Measurements from ENCODE around the gene SEPHS1. TPM values are rescaled to one million over a fixed set of nuclear protein-coding genes. Genes with fewer than 3 reads are reported as not detected.
"Not testable (repeated sequence)": the region's sequence is repeated elsewhere in the genome, so short reads cannot be mapped to it uniquely, and the experiment has no call there.

Gene SEPHS1, protein sequence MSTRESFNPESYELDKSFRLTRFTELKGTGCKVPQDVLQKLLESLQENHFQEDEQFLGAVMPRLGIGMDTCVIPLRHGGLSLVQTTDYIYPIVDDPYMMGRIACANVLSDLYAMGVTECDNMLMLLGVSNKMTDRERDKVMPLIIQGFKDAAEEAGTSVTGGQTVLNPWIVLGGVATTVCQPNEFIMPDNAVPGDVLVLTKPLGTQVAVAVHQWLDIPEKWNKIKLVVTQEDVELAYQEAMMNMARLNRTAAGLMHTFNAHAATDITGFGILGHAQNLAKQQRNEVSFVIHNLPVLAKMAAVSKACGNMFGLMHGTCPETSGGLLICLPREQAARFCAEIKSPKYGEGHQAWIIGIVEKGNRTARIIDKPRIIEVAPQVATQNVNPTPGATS
- 34.5 and 77.1 TPM in 2 replicates for total RNA-seq (2014; rRNA removed; shearing (Covaris generic))

GRCh38 chr10:13348216-13349017, at the start of gene SEPHS1:
SEPHS1 (minus strand) TSS chr10:13348293; CDS start chr10:13344950, 3,343 bp downstream.
- Histone ChIP-seq H3K27ac (peak within 1 kb of the TSS; percentile 91), H3K36me3 (peaks cover 19% of the 10 kb centered on the region), H3K27me3 (replicated peaks) (peaks cover 3% of the 10 kb centered on the region; the same call in 1 of the 2 replicates), H3K4me3 (peak within 1 kb of the TSS; percentile 96), H3K4me1 (replicated peaks) (peaks cover 20% of the 10 kb centered on the region), H3K9me3 (replicated peaks) (peaks cover 2% of the 10 kb centered on the region; the same call in 1 of the 2 replicates)
- DNase-seq (ENCODE audit: low read depth in 1 of 2, low spot score in 2 of 2): peak; percentile 77 to 81

GRCh38 chr10:13397052-13397451, 49.0 kb upstream of the SEPHS1 start:
- H3K4me3 ChIP-seq: no peak overlapping the region
- no peak for DNase-seq (ENCODE audit: low read depth in 1 of 2, low spot score in 2 of 2)
- H3K4me1 ChIP-seq (replicated peaks): no peaks in the 10 kb centered on the region
- H3K9me3 ChIP-seq (replicated peaks): no peaks in the 10 kb centered on the region
- no peak overlapping the region for H3K27ac ChIP-seq
- H3K27me3 ChIP-seq (replicated peaks): no peaks in the 10 kb centered on the region; the same call in 1 of the 2 replicates
- H3K36me3 ChIP-seq: no peaks in the 10 kb centered on the region

GRCh38 chr10:13396369-13396768, 48.3 kb upstream of the SEPHS1 start:
- Histone ChIP-seq H3K4me1 (replicated peaks) (no peaks in the 10 kb centered on the region), H3K4me3 (no peak overlapping the region), H3K36me3 (no peaks in the 10 kb centered on the region), H3K27me3 (replicated peaks) (no peaks in the 10 kb centered on the region; the same call in 1 of the 2 replicates), H3K27ac (no peak overlapping the region), H3K9me3 (replicated peaks) (no peaks in the 10 kb centered on the region)
- no peak for DNase-seq (ENCODE audit: low read depth in 1 of 2, low spot score in 2 of 2)

- Histone ChIP-seq H3K4me3 (no peak overlapping the region), H3K27ac (no peak overlapping the region), H3K36me3 (no peaks in the 10 kb centered on the region), H3K4me1 (replicated peaks) (no peaks in the 10 kb centered on the region), H3K27me3 (replicated peaks) (no peaks in the 10 kb centered on the region; the same call in 1 of the 2 replicates), H3K9me3 (replicated peaks) (no peaks in the 10 kb centered on the region)
- DNase-seq (ENCODE audit: low read depth in 1 of 2, low spot score in 2 of 2): no peak
Measured at GRCh38 chr10:13395540-13395939, 47.4 kb upstream of the SEPHS1 start.

DNA sequence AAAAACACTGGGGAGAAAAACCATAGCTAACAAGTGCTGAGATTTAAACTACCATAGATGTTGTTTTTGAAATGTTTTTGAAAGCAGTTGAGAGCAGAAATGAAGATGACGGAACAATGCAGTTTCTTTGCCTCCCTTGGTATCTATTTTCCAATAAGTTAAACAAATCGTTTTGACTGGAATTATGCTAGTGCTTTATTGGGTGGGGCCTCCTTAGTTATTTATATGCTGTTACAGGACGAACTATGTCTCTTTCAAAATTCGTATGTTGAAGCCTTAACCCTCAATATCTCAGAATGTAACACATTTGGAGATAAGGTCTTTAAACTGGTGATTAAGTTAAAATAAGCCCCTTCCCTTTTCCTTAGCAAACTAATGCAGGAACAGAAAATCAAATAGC, 45.5 kb upstream of the SEPHS1 start:
- Histone ChIP-seq H3K9me3 (replicated peaks) (no peaks in the 10 kb centered on the region), H3K27ac (no peak overlapping the region), H3K36me3 (no peaks in the 10 kb centered on the region), H3K4me3 (no peak overlapping the region), H3K4me1 (replicated peaks) (no peaks in the 10 kb centered on the region), H3K27me3 (replicated peaks) (peaks cover 2% of the 10 kb centered on the region; the same call in 1 of the 2 replicates)
- DNase-seq (ENCODE audit: low read depth in 1 of 2, low spot score in 2 of 2): no peak

DNA sequence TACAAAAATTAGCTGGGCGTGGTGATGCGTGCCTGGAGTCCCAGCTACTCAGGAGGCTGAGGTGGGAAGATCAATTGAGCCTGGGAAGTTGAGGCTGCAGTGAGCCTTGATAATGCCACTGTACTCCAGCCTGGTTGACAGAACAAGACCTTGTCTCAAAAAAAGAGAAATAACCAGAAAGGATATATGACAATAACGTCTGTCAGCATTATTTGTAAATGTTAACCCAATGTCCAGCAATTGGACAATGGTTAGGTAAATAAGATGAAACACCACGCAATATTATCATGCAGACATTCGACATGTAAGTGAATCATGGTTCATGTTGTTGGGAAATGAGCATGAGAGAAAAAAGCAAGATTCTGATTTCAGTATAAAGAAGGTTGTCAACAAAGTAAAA, 44.6 kb upstream of the SEPHS1 start:
- H3K36me3 ChIP-seq: no peaks in the 10 kb centered on the region
- H3K9me3 ChIP-seq (replicated peaks): no peaks in the 10 kb centered on the region
- no peak overlapping the region for H3K4me3 ChIP-seq
- H3K27ac ChIP-seq: no peak overlapping the region
- peaks cover 2% of the 10 kb centered on the region; the same call in 1 of the 2 replicates for H3K27me3 ChIP-seq (replicated peaks)
- no peaks in the 10 kb centered on the region for H3K4me1 ChIP-seq (replicated peaks)
- DNase-seq (ENCODE audit: low read depth in 1 of 2, low spot score in 2 of 2): no peak

DNA sequence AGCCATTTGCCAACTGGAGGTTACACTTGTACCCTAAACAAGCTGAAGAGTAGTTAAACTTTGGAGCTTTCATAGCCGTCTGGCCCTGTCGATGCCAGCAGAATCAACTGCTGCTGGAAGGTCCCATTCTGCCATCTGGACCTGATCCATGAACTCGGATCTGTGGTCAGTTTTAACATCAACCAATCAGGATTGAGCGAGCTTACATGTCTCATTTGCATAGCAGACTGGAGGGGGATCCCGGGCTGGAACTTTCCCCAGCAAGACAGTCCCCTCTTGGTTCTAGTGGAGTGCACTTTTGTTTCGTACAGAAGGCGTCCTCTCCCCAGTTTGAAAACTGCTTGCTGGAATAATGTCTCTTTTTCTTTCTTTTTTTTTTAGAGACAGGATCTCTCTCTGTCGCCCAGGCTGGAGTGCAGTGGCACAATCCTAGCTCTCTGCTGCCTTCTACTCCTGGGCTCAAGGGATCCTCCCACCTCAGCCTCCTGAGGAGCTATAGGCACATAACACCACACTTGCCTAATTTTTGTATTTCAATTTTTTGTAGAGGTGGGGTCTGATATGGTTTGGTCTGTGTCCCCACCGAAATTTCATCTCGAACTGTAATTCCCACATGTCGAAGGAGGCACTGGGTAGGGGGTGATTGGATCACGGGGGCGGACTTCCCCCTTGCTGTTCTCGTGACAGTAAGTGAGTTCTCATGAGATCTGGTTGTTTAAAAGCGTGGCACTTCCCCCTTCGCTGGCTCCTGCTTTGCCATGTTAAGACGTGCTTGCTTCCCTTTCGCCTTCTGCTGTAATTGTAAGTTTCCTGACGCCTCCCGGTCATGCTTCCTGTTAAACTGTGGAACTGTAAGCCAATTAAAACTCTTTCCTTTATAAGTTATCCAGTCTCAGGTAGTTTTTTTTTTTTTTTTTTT, 42.8 kb upstream of the SEPHS1 start:
- DNase-seq (ENCODE audit: low read depth in 1 of 2, low spot score in 2 of 2): no peak

GRCh38 chr10:13388478-13389230, 40.6 kb upstream of the SEPHS1 start:
- no peak overlapping the region for H3K27ac ChIP-seq
- no peak for DNase-seq (ENCODE audit: low read depth in 1 of 2, low spot score in 2 of 2)
- no peaks in the 10 kb centered on the region for H3K36me3 ChIP-seq
- peaks cover 5% of the 10 kb centered on the region; the same call in 1 of the 2 replicates for H3K4me1 ChIP-seq (replicated peaks)
- H3K4me3 ChIP-seq: no peak overlapping the region
- H3K9me3 ChIP-seq (replicated peaks): no peaks in the 10 kb centered on the region
- H3K27me3 ChIP-seq (replicated peaks): peaks cover 2% of the 10 kb centered on the region; the same call in 1 of the 2 replicates

More for the DNA sequence above, 42.8 kb upstream of the SEPHS1 start:
- Histone ChIP-seq H3K36me3 (no peaks in the 10 kb centered on the region), H3K27ac (no peak overlapping the region), H3K4me1 (replicated peaks) (peaks cover 5% of the 10 kb centered on the region; the same call in 1 of the 2 replicates), H3K9me3 (replicated peaks) (no peaks in the 10 kb centered on the region), H3K27me3 (replicated peaks) (peaks cover 2% of the 10 kb centered on the region; the same call in 1 of the 2 replicates), H3K4me3 (no peak overlapping the region)

GRCh38 chr10:13386021-13386420, 37.9 kb upstream of the SEPHS1 start:
- H3K36me3 ChIP-seq: no peaks in the 10 kb centered on the region
- no peak overlapping the region for H3K27ac ChIP-seq

GRCh38 chr10:13383399-13383761, 35.3 kb upstream of the SEPHS1 start:
- Histone ChIP-seq H3K4me1 (replicated peaks) (peaks cover 11% of the 10 kb centered on the region; the same call in 1 of the 2 replicates), H3K27me3 (replicated peaks) (peaks cover 2% of the 10 kb centered on the region), H3K36me3 (no peaks in the 10 kb centered on the region), H3K9me3 (replicated peaks) (no peaks in the 10 kb centered on the region), H3K4me3 (no peak overlapping the region), H3K27ac (no peak overlapping the region)
- no peak for DNase-seq (ENCODE audit: low read depth in 1 of 2, low spot score in 2 of 2)

More at GRCh38 chr10:13386021-13386420, 37.9 kb upstream of the SEPHS1 start:
- Histone ChIP-seq H3K4me1 (replicated peaks) (peaks cover 11% of the 10 kb centered on the region; the same call in 1 of the 2 replicates), H3K9me3 (replicated peaks) (no peaks in the 10 kb centered on the region), H3K4me3 (no peak overlapping the region), H3K27me3 (replicated peaks) (peaks cover 5% of the 10 kb centered on the region; the same call in 1 of the 2 replicates)
- DNase-seq (ENCODE audit: low read depth in 1 of 2, low spot score in 2 of 2): no peak

GRCh38 chr10:13382703-13383398, 34.8 kb upstream of the SEPHS1 start:
- Histone ChIP-seq H3K4me3 (no peak overlapping the region), H3K4me1 (replicated peaks) (peaks cover 11% of the 10 kb centered on the region; the same call in 1 of the 2 replicates)

DNA sequence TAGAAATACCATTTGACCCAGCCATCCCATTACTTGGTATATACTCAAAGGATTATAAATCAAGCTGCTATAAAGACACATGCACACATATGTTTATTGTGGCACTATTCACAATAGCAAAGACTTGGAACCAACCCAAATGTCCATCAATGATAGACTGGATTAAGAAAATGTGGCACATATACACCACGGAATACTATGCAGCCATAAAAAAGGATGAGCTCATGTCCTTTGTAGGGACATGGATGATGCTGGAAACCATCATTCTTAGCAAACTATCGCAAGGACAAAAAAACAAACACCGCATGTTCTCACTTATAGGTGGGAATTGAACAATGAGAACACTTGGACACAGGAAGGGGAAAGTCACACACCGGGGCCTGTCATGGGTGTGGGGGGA, 31.0 kb upstream of the SEPHS1 start:
- not testable (repeated sequence) for H3K36me3 ChIP-seq; H3K27me3 ChIP-seq (replicated peaks); H3K27ac ChIP-seq; DNase-seq (ENCODE audit: low read depth in 1 of 2, low spot score in 2 of 2); H3K9me3 ChIP-seq (replicated peaks); H3K4me1 ChIP-seq (replicated peaks); H3K4me3 ChIP-seq

More at GRCh38 chr10:13382703-13383398, 34.8 kb upstream of the SEPHS1 start:
- DNase-seq (ENCODE audit: low read depth in 1 of 2, low spot score in 2 of 2): no peak
- Histone ChIP-seq H3K27me3 (replicated peaks) (peaks cover 2% of the 10 kb centered on the region), H3K36me3 (no peaks in the 10 kb centered on the region), H3K9me3 (replicated peaks) (no peaks in the 10 kb centered on the region), H3K27ac (no peak overlapping the region)
